ENCODE measurements around the gene FILIP1L. TPM values are rescaled to one million over a fixed set of nuclear protein-coding genes. Genes with fewer than 3 reads are reported as not detected.

The FILIP1L gene
- total and polyA plus RNA-seq, 2 of the 4 experiments (the other 2 are of a cell fraction): 11.5 to 19.9 TPM

DNA sequence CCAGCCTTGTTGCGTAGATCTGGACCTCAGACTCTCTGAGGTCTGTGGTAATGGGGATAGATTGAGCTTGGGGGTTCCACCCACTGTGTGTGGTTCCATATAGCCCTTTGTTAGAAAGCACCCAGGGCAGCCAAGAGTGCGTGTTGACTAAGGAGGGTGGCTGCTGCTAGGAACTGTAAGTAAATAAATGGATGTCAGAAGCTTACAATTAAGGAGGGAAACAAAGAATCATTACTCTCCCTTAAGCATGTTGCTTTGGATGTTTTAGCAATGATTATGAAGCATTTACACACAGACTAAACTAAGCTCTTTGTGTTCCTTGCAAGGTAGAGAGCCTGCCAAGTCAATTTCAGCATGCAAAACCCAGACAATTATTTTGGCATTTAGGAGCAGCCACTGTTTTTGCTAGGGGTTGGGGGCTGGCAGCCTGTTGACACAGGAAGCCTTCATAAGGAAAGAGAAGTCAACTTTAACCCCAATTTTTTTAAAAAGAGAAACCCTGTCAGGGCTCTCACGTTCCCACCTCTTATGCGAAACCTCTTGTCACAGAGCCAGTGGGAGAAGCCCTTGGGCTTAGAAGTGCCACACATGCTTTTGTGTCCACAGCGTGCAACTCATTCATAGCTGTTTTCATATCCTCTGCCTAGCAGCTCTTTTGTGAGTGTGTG, 168.8 kb downstream of the FILIP1L start (continued):
- no peak for TF ChIP-seq RCOR1 (IDR thresholded peaks at IDR 0.05; ENCODE audit: insufficient replicate concordance, low read length)
- TF ChIP-seq MAFK (IDR thresholded peaks at IDR 0.05; ENCODE audit: low read depth, low read length): no peak

DNA sequence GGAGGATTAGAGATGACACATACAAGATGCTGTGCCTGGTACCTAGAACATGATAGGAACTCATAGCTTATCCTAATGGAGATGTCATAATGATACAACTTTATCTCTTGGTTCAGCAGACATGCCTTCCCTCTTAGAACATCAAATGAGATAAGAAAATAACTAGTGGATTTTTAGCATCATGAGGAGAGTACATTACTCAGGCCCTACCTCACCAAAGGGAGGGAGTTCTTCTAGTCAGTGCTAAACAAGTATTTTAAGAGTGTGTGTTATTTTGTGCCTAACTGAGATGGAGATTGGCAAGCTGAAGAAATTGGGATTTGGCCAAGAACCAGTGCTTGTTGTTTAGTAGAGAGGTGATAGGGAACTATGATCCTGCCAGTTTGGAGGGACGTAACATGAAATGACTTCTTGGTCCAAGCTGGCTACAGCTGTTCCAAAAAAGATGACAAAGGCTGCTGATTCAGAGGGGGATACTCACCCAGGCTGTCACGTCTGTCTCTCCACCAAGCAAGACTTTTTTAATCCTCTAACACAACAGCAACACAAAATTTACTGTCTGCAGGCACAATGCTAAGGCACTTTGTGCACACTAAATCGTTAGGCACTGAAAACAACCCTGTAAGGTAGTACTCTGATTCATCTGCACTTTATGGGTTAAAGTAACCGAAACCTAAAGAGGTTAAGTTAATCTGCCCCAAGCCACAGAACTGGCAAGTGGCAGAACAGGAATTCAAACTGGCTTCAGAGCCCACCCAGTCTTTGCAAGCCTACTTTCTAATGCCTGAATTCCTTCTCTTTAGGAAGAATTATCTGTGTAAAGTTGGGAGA, 170.2 kb downstream of the FILIP1L start:
- peaks cover 0 to 18% of the 10 kb centered on the region in 2 experiments; a peak in 2 of 4 replicates for H3K79me1 ChIP-seq (ENCODE audit: low read depth in 1 of 2, low read length in 2 of 2)
- no peaks in the 10 kb centered on the region for H4K20me1 ChIP-seq (ENCODE audit: insufficient read depth, low read length)
- peak overlapping the region; percentile 6 for H2BK20ac ChIP-seq (ENCODE audit: low read depth, low read length)
- no peak overlapping the region for H4K91ac ChIP-seq (ENCODE audit: insufficient read depth, low read depth, low read length)
- dilution Hi-C loops (cut with HindIII; ENCODE audit: low sequenced_read_pairs, unreplicated experiment): no loop called here
- H3K56ac ChIP-seq (ENCODE audit: extremely low read depth, insufficient read depth, low read length): no peak overlapping the region
- H3K9me3 ChIP-seq (ENCODE audit: control insufficient read depth, insufficient read depth, low read length): no peaks in the 10 kb centered on the region
- 0 out of 2 replicates have a peak overlapping the region, but pooled peaks have one; percentile 18 for H3K23ac ChIP-seq (ENCODE audit: low read depth, low read length)
- H2BK120ac ChIP-seq (ENCODE audit: low read depth, low read length): peak overlapping the region; percentile 50
- CTCF ChIA-PET: interaction anchor here (0.6 kb wide), 1 partner anchor 17 kb away, joined by 3 read pairs; no protein-coding TSS in a partner anchor
- H4K8ac ChIP-seq (ENCODE audit: low read depth in 2 of 2, low read length in 2 of 2): peak overlapping the region in 1 of 2 experiments; percentile 9; a peak in 1 of 4 replicates
- no peaks in the 10 kb centered on the region for H3K27me3 ChIP-seq (ENCODE audit: control insufficient read depth, insufficient read depth, low read length)
- peaks cover 13% of the 10 kb centered on the region for H3K9me1 ChIP-seq (ENCODE audit: insufficient read depth, low read length)
- in situ Hi-C loops (cut with MboI; ENCODE audit: low sequenced_read_pairs): no loop called here
- H3K4me1 ChIP-seq (ENCODE audit: control insufficient read depth, insufficient read depth, low read length): peaks cover 16% of the 10 kb centered on the region
- DNase-seq: peak; percentile 47
- no peak overlapping the region for H3K9ac ChIP-seq (ENCODE audit: low read depth, low read length)
- peak overlapping the region; percentile 33; the same call in 1 of the 2 replicates for H3K18ac ChIP-seq (ENCODE audit: low read depth, low read length)
- peak overlapping the region; percentile 5; the same call in 2 of the 3 replicates for H2BK15ac ChIP-seq (ENCODE audit: low read depth, low read length)
- no peak overlapping the region for H2AK9ac ChIP-seq (replicated peaks; ENCODE audit: low read depth, low read length, poor library complexity)
- H2AK5ac ChIP-seq (ENCODE audit: low read depth, low read length): no peak overlapping the region
- H3K14ac ChIP-seq (replicated peaks; ENCODE audit: low read depth, low read length): peak overlapping the region; percentile 55
- no peak overlapping the region for H4K5ac ChIP-seq (ENCODE audit: low read depth, low read length)
- intact Hi-C loops (cut with micrococcal nuclease): no loop called here
- no peaks in the 10 kb centered on the region for H3K36me3 ChIP-seq (ENCODE audit: control insufficient read depth, insufficient read depth, low read length)
- no peak overlapping the region for H3K4me2 ChIP-seq (ENCODE audit: low read depth, low read length)
- peak overlapping the region; percentile 27; the same call in 1 of the 2 replicates for H3K4ac ChIP-seq (ENCODE audit: low read depth, low read length)
- no peak overlapping the region for H2AFZ ChIP-seq (replicated peaks; ENCODE audit: low read length, poor library complexity)
- H2BK5ac ChIP-seq (ENCODE audit: low read depth, low read length, poor library complexity, severe bottlenecking): no peak overlapping the region
- no peak overlapping the region for H3K27ac ChIP-seq (ENCODE audit: insufficient read depth, low read length)
- POLR2A ChIA-PET (ENCODE audit: unreplicated experiment): no interaction called here
- H3K4me3 ChIP-seq (ENCODE audit: insufficient read depth, low read depth, low read length): no peak overlapping the region
- ATAC-seq (ENCODE audit: low read depth): peak; percentile 38; the same call in 1 of the 2 replicates
- no CpG with 5 or more reads among the region's 4 CpGs for WGBS, 2 experiments (ENCODE audit: extremely low coverage in 2 of 2, insufficient read length in 1 of 2)
- BruUV-seq (replicated peaks): no TSS peak
- TF ChIP-seq, protein P1, sequence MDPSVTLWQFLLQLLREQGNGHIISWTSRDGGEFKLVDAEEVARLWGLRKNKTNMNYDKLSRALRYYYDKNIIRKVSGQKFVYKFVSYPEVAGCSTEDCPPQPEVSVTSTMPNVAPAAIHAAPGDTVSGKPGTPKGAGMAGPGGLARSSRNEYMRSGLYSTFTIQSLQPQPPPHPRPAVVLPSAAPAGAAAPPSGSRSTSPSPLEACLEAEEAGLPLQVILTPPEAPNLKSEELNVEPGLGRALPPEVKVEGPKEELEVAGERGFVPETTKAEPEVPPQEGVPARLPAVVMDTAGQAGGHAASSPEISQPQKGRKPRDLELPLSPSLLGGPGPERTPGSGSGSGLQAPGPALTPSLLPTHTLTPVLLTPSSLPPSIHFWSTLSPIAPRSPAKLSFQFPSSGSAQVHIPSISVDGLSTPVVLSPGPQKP (IDR thresholded peaks at IDR 0.05; ENCODE audit: borderline replicate concordance, low read depth, low read length): no peak
- TF ChIP-seq RCOR1 (IDR thresholded peaks at IDR 0.05; ENCODE audit: insufficient replicate concordance, low read length): no peak

Measured in IMR-90 (cell line).